ENCODE measurements around the gene GNAI1. TPM values are rescaled to one million over a fixed set of nuclear protein-coding genes. Genes with fewer than 3 reads are reported as not detected.

Gene GNAI1
- total and polyA plus RNA-seq, 12 donors = 14.8 to 125 (median 64.8) TPM

GRCh38 chr7:80225361-80225760 lies 90.7 kb downstream of the GNAI1 start:
- Histone ChIP-seq H3K27ac (no peak overlapping the region), H3K36me3 (replicated peaks in 1 of 2) (no peaks in the 10 kb centered on the region), H3K27me3 (no peaks in the 10 kb centered on the region), H3K4me1 (replicated peaks in 1 of 2) (peaks cover 0 to 19% of the 10 kb centered on the region in 2 donors), H3K9me3 (replicated peaks in 1 of 3) (no peaks in the 10 kb centered on the region), H3K4me3 (no peak overlapping the region)
- intact Hi-C loops (cut with DNase I) = loop anchor here in 1 of 2 donors (10.0 kb wide), 1 partner anchor 91 kb away; the partner anchor contains the start of gene GNAI1
- DNase-seq = no peak
- no peak for TF ChIP-seq POLR2A (IDR thresholded peaks at IDR 0.05)
- TF ChIP-seq CTCF (IDR thresholded peaks at IDR 0.05) = no peak

GRCh38 chr7:80226629-80227028 lies 92.0 kb downstream of the GNAI1 start:
- Histone ChIP-seq H3K27me3 (no peaks in the 10 kb centered on the region), H3K27ac (no peak overlapping the region), H3K9me3 (replicated peaks in 1 of 3) (no peaks in the 10 kb centered on the region), H3K4me3 (no peak overlapping the region), H3K4me1 (replicated peaks in 1 of 2) (peaks cover 0 to 19% of the 10 kb centered on the region in 2 donors), H3K36me3 (replicated peaks in 1 of 2) (no peaks in the 10 kb centered on the region)
- intact Hi-C loops (cut with DNase I) = loop anchor here in 1 of 2 donors (10.0 kb wide), 1 partner anchor 92 kb away; the partner anchor contains the start of gene GNAI1
- TF ChIP-seq CTCF (IDR thresholded peaks at IDR 0.05) (no peak), POLR2A (IDR thresholded peaks at IDR 0.05) (no peak)
- DNase-seq = no peak
- WGBS, 4 donors = 28 to 44% (median 29%) methylated on average over 4 of the region's 4 CpGs

- intact Hi-C loops (cut with DNase I) = no loop called here
- DNase-seq = no peak
- Histone ChIP-seq H3K27ac (no peak overlapping the region), H3K4me3 (no peak overlapping the region), H3K36me3 (replicated peaks in 1 of 2) (no peaks in the 10 kb centered on the region), H3K27me3 (no peaks in the 10 kb centered on the region), H3K9me3 (replicated peaks in 1 of 3) (no peaks in the 10 kb centered on the region), H3K4me1 (replicated peaks in 1 of 2) (peaks cover 0 to 14% of the 10 kb centered on the region in 2 donors)
- no peak for TF ChIP-seq CTCF (IDR thresholded peaks at IDR 0.05)
- no peak for TF ChIP-seq POLR2A (IDR thresholded peaks at IDR 0.05)
- 77 to 95% (median 86%) methylated on average over 2 of the region's 2 CpGs for WGBS, 4 donors
Observed at GRCh38 chr7:80230327-80230726, 95.7 kb downstream of the GNAI1 start.

DNA sequence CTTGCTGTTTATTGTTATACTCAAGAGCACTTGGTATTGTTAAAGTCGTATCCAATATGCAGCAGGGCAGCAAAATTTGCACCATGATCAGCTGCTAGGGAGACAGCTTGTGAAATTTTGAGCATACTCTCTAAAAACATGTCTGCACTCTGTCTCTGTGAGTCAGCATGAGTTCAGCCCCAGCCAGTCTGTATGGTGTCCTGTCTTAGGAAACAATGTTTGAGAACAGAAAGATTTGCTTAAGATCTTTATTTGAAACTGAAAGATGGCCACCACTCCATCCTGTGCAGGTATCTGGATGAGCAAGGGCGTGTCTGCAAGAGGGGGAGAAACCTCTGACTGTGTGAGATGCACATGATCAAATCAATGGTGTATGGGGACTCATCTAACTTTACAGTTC lies 97.1 kb downstream of the GNAI1 start:
- no peak overlapping the region for H3K4me3 ChIP-seq
- no peak overlapping the region for H3K27ac ChIP-seq
- peak in 1 of 7 donors; percentile 7 for DNase-seq
- intact Hi-C loops (cut with DNase I) = no loop called here
- TF ChIP-seq POLR2A (IDR thresholded peaks at IDR 0.05) = no peak
- TF ChIP-seq CTCF (IDR thresholded peaks at IDR 0.05) = no peak
- no peaks in the 10 kb centered on the region for H3K36me3 ChIP-seq (replicated peaks in 1 of 2)
- H3K9me3 ChIP-seq (replicated peaks in 1 of 3) = no peaks in the 10 kb centered on the region
- WGBS, 4 donors = 84 to 97% (median 91%) methylated on average over 2 of the region's 2 CpGs
- peaks cover 0 to 5% of the 10 kb centered on the region in 2 donors for H3K4me1 ChIP-seq (replicated peaks in 1 of 2)
- H3K27me3 ChIP-seq = no peaks in the 10 kb centered on the region
